ENCODE results near the gene EXOC4.

Gene EXOC4

DNA sequence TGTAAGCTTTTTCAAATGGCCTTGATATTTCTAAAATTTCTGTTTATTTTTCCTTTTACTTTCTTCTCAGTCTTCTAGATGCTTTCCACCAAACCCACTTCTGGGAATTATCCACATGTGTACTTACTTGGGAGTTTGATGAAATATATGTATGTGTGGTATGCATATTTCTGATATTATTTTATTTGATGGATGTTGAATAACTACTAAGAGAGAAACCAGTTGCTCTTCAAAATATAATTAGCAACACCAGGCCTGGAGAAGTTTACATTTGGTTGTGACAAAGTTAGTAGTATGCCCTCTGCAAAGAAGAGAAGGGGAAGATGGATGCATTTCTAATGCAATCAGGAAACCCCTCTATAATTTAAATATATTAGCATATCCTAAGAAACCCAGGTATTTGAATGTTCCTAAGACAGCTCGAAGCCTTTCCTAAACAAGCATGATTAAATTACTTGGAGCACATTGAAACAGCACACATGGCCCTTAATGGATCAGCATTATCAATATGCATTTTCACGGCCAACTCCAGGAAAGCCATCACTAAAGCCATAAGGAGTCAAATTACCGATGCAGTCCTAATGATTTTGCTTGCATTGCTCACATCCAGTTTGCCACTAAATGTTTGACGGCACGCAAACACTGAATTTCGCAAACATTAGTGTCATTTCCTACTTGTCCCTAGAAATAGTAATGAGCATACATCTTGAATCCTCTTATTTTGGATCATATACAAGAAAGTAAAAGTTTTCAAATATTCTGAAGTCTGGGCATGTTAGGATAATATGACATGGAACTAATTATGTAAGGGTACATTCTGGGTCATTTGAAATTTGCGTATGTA lies 393.8 kb downstream of the EXOC4 start:
- Histone ChIP-seq H3K9me3 (replicated peaks in 1 of 11) (peaks cover 0 to 11% (median 5%) of the 10 kb centered on the region in 11 experiments; a peak in 8 of 22 replicates), H3K36me3 (peaks cover 0 to 18% (median 0%) of the 10 kb centered on the region in 11 experiments; a peak in 3 of 22 replicates), H3K9ac (no peak overlapping the region), H3K4me3 (no peak overlapping the region), H3K4me2 (peak overlapping the region in 3 of 11 experiments; percentile 10 to 59 (median 52); a peak in 5 of 22 replicates), H3K27ac (no peak overlapping the region; a peak in 1 of 22 replicates), H3K27me3 (no peaks in the 10 kb centered on the region), H3K4me1 (peaks cover 0 to 23% (median 0%) of the 10 kb centered on the region in 10 experiments; a peak in 6 of 20 replicates), H4K20me1 (peaks cover 0 to 6% (median 0%) of the 10 kb centered on the region in 11 experiments; a peak in 2 of 22 replicates)
- TF ChIP-seq Cebpa-rat (IDR thresholded peaks at IDR 0.05) = no peak

DNA sequence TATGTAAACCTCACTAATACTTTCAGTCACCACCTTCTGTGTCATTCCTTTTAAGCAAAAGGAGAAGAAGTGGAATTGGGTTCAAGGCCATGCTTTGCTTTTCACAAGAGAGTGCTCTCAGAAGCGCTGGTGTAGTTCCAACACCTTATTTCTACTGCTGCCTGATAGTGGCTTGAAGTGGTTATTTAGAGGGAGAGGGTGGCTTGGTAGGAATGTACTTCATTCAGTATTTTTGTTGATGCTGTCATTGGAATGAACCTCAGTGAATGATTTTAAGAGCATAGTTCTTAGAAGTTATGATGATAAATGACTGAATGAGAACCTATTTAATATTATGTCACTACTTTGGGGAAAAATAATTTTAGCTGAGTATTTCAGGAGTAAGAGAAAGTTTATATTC lies 396.7 kb downstream of the EXOC4 start:
- Histone ChIP-seq H3K36me3 (no peaks in the 10 kb centered on the region), H3K9ac (no peak overlapping the region), H3K4me2 (no peak overlapping the region), H3K9me3 (replicated peaks in 1 of 11) (peaks cover 0 to 1% (median 0%) of the 10 kb centered on the region in 11 experiments; a peak in 1 of 22 replicates), H3K4me1 (peaks cover 0 to 23% (median 0%) of the 10 kb centered on the region in 10 experiments; a peak in 6 of 20 replicates), H4K20me1 (peaks cover 0 to 6% (median 0%) of the 10 kb centered on the region in 11 experiments; a peak in 2 of 22 replicates), H3K4me3 (no peak overlapping the region), H3K27me3 (no peaks in the 10 kb centered on the region), H3K27ac (no peak overlapping the region)
- no peak for TF ChIP-seq Cebpa-rat (IDR thresholded peaks at IDR 0.05)

DNA sequence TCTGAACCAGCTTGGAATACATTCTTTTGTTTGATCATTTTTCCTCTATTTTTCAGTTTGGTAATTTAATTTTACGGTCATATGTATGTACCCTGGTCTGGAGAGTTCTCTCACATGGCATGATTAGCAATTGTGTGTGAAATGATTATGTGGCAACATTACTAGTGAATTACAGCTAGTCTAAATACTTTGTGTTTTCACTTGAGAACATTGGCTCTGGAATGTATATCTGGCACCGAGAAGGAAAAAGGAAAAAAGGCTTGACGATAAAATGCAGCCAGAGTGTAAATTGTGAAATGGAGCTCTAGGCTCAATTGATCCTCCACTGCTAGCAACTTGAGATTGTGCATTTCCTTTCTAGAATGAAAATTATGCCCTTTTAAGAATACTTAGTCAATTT lies 397.2 kb downstream of the EXOC4 start:
- no peaks in the 10 kb centered on the region for H3K36me3 ChIP-seq
- no peaks in the 10 kb centered on the region for H3K27me3 ChIP-seq
- peaks cover 0 to 23% (median 0%) of the 10 kb centered on the region in 10 experiments; a peak in 6 of 20 replicates for H3K4me1 ChIP-seq
- no peak overlapping the region for H3K4me3 ChIP-seq
- H3K27ac ChIP-seq = no peak overlapping the region
- no peak overlapping the region for H3K9ac ChIP-seq
- peaks cover 0 to 6% (median 0%) of the 10 kb centered on the region in 11 experiments; a peak in 2 of 22 replicates for H4K20me1 ChIP-seq
- H3K9me3 ChIP-seq (replicated peaks in 1 of 11) = no peaks in the 10 kb centered on the region
- H3K4me2 ChIP-seq = no peak overlapping the region
- no peak for TF ChIP-seq Cebpa-rat (IDR thresholded peaks at IDR 0.05)

DNA sequence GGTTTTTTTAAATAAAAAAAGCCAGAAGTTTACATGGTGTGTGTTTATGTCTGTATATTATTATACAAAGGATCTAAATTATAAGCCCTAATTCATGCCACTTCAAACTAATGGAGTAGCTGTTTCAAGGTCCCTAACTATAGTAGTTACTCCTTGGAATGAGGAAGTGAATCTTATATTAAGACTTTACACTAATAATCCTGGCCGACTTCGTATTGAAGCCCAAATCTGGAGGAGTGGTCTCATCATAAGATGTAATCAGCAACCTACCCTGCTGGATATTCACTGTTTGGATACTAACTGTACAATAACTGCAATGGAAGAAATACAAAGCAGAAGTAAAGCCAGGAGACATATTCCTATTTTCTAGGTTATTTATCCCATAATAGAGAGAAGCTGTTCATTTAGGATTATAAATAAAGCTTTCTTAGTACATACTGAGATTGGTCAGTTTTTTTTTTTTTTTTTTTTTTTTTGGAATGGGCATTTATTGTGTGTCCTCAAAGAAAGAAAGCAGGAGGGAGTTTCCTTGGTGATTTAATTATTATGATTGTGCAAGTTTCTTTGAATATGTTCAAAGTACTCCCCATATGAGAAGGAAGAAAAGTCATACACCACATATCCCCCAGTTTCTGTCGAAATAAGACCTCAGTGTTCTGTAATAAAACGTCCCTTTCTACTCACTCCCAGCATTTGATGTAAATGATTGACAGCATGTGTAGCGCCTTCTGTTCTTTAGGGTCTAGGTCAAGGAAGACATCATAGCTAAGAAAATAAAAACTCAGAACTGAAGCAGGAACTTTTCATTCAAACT lies 397.8 kb downstream of the EXOC4 start:
- Histone ChIP-seq H3K9ac (no peak overlapping the region), H3K9me3 (replicated peaks in 1 of 11) (no peaks in the 10 kb centered on the region), H3K27me3 (no peaks in the 10 kb centered on the region), H4K20me1 (peaks cover 0 to 4% (median 0%) of the 10 kb centered on the region in 11 experiments; a peak in 2 of 22 replicates), H3K4me1 (peaks cover 0 to 18% (median 0%) of the 10 kb centered on the region in 10 experiments; a peak in 6 of 20 replicates), H3K4me2 (no peak overlapping the region), H3K4me3 (no peak overlapping the region), H3K36me3 (no peaks in the 10 kb centered on the region; a peak in 1 of 22 replicates), H3K27ac (no peak overlapping the region)
- TF ChIP-seq Cebpa-rat (IDR thresholded peaks at IDR 0.05) = no peak

DNA sequence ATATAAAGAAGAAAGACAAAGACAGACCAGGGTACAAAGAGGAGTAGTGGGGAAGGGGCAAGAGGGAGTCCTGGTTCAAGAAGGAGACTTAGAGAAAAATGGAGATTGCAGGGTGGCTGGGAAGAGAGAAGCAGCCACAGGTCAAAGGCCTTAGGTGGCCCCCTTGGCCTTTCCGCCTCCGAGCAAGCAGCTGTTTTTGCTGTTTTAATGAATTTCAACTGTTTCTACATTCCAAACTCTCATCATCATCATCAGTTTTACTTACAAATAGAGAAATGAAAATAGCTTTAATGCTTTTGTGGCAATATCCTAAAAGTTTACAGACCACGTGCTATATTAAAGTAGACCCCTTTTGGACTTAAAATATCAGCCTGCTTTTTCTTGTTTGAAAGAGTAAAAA lies 399.7 kb downstream of the EXOC4 start:
- Histone ChIP-seq H3K27ac (no peak overlapping the region), H4K20me1 (no peaks in the 10 kb centered on the region; a peak in 1 of 22 replicates), H3K27me3 (no peaks in the 10 kb centered on the region), H3K36me3 (no peaks in the 10 kb centered on the region; a peak in 1 of 22 replicates), H3K9ac (no peak overlapping the region), H3K4me2 (no peak overlapping the region), H3K4me1 (no peaks in the 10 kb centered on the region), H3K4me3 (no peak overlapping the region), H3K9me3 (replicated peaks in 1 of 11) (no peaks in the 10 kb centered on the region)
- no peak for TF ChIP-seq Cebpa-rat (IDR thresholded peaks at IDR 0.05)

DNA sequence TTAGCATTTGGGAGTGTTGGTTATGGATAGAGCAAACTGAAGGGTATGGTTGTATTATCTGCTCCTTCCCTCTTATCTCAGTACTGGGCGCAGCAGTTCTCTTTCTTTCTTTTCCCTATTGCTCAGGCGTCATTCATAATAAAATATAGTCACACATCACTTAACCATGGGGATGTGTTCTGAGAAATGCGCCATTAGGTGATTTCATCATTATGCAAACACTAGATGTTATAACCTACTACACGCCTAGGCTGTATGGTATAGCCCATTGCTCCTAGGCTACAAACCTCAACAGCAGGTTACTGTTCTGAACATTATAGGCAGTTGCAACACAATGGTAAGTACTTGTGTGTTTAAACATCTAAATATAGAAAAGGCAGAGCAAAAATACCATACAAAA lies 401.7 kb downstream of the EXOC4 start:
- Histone ChIP-seq H4K20me1 (peaks cover 0 to 13% (median 0%) of the 10 kb centered on the region in 11 experiments; a peak in 2 of 22 replicates), H3K27ac (no peak overlapping the region), H3K27me3 (no peaks in the 10 kb centered on the region), H3K9me3 (replicated peaks in 1 of 11) (no peaks in the 10 kb centered on the region), H3K9ac (no peak overlapping the region), H3K4me3 (no peak overlapping the region), H3K4me2 (no peak overlapping the region), H3K36me3 (no peaks in the 10 kb centered on the region; a peak in 1 of 22 replicates), H3K4me1 (no peaks in the 10 kb centered on the region)
- no peak for TF ChIP-seq Cebpa-rat (IDR thresholded peaks at IDR 0.05)

DNA sequence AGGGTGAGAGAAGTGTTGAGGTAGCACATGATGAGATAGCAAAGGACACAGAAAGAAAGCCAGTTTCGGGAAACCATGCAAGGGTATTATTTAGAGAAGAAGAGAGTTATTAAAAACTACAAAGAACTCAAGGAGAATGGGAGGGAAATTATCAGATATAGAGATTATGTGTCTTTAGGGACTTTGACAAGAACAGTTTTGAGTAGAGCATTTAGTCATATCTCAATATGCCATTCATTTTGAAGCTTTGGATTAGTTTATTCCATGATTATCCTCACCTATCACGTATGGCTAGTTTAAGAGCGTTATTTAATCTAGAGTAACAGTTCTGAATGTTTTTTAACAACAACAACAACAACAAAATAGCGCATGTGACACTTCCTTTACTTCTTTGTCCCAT lies 409.4 kb downstream of the EXOC4 start:
- Histone ChIP-seq H3K36me3 (peaks cover 0 to 29% (median 0%) of the 10 kb centered on the region in 11 experiments; a peak in 4 of 22 replicates), H4K20me1 (peaks cover 0 to 22% (median 0%) of the 10 kb centered on the region in 11 experiments; a peak in 2 of 22 replicates), H3K4me3 (no peak overlapping the region), H3K27ac (no peak overlapping the region), H3K27me3 (no peaks in the 10 kb centered on the region), H3K4me1 (peaks cover 0 to 5% (median 0%) of the 10 kb centered on the region in 10 experiments; a peak in 1 of 20 replicates), H3K9ac (no peak overlapping the region), H3K4me2 (0 out of 22 replicates have a peak overlapping the region, but pooled peaks of 1 of the 11 experiments have one; percentile 2), H3K9me3 (replicated peaks in 1 of 11) (no peaks in the 10 kb centered on the region)
- no peak for TF ChIP-seq Cebpa-rat (IDR thresholded peaks at IDR 0.05)

DNA sequence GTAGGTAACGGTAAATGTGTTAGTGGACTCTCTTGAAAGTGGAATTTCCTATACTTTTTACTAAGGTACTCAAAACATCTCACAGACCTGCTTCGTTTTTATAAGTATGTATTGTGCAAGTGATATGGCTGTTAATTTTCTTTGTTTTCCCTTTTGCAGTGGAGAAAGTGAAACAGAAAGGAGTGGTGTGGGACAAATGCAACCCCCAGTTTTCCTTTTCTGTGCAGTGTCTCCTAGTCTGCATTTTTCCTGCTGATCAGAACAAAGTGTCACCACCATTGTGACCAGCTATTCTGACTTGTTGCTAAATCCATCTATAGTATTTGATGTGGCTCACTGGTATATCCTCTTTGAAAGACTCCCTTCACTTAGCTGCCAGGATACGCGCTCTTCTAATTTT lies 410.0 kb downstream of the EXOC4 start:
- Histone ChIP-seq H4K20me1 (peaks cover 0 to 22% (median 0%) of the 10 kb centered on the region in 11 experiments; a peak in 2 of 22 replicates), H3K4me2 (peak overlapping the region in 3 of 11 experiments; percentile 2 to 29 (median 5); a peak in 2 of 22 replicates), H3K27me3 (no peaks in the 10 kb centered on the region), H3K36me3 (peaks cover 0 to 31% (median 0%) of the 10 kb centered on the region in 11 experiments; a peak in 4 of 22 replicates), H3K9me3 (replicated peaks in 1 of 11) (no peaks in the 10 kb centered on the region), H3K4me3 (no peak overlapping the region), H3K4me1 (peaks cover 0 to 5% (median 0%) of the 10 kb centered on the region in 10 experiments; a peak in 1 of 20 replicates), H3K9ac (no peak overlapping the region), H3K27ac (no peak overlapping the region)
- no peak for TF ChIP-seq Cebpa-rat (IDR thresholded peaks at IDR 0.05)
